TTC549 (cell line): ENCODE measurements around the gene ZFHX3.

Experiments used
- FAIRE-seq: peaks from 2 replicates; lab custom pipeline; 2012; peaks lifted over from hg19 to GRCh38; lab: Jason Lieb, UNC

ZFHX3 gene

DNA sequence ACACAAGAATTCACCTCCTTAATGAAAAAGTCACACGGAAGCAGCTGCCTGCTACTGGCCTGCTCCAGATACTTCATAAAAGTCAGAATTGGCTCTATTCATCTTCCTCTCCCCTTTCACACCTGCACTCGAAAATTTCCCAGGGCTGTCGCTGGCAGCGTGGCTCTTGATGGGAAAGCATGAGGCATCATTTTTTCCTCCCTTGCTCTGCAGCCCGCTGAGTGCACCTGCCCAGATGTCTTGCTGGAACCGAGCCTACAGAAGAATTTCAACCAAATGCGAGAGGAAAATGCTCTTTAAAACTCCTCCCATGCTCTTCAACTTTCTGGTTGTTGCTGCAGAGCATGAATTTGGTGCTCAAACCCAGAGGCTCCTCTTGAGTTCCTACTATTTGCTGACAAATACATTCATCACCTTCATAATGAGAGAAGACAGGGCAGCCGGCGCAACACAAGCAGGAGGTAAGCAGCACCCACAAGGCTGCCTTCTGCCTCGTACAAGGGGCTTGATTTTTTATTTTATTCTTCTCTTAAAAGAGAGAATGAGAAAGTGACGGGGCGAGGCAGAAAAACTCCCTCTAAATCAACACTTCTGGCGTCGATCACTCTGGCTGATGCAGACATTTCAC, 146.8 kb downstream of the ZFHX3 start:
- FAIRE-seq, result no peak

DNA sequence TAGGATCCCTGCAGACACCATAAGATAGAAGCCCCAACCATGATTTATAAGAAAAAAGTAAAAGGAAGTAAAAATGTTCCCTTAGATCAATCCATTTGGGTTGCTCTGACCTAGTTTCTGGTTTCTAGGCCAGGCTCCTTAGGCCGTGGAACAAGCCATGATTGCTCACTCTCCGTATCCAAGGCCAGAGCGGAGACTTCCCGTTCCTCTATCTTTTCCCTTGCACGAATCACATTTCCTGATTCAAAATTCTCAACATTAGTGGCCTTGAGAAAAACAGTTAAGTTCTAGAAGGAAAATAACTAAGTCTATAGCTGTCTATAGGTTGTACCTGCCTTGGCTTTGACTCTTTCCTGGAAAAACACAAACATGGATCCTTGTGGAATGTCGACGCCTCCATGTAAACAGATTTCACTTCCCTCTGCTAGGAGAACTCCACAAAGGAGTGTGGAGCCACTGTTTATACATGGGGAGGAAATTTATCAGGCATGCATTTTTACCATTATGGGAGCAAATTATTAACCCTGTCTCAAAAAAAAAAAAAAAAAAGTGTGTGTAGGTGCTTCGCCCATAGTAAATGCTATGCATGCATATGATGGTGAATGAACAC, 149.6 kb downstream of the ZFHX3 start:
- no peak for FAIRE-seq

DNA sequence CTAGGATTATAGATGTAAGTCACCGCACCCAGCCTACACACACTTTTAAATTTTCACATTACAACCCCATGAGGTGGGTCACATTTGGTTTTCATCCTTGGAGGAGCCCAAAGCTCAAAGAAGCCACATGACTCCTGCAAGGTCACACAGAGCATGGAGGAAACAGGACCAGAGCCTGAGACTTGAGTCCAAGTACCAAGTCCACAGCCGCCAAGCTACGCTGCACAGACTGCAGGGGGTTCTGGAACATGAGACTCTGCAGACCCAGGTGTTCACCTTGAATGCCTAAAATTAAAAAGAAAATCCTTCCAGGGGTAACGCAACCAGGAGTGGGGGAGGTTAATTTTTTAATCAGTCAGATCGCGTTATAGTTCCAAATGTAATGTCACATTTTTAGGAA, 150.2 kb downstream of the ZFHX3 start:
- FAIRE-seq, result no peak

DNA sequence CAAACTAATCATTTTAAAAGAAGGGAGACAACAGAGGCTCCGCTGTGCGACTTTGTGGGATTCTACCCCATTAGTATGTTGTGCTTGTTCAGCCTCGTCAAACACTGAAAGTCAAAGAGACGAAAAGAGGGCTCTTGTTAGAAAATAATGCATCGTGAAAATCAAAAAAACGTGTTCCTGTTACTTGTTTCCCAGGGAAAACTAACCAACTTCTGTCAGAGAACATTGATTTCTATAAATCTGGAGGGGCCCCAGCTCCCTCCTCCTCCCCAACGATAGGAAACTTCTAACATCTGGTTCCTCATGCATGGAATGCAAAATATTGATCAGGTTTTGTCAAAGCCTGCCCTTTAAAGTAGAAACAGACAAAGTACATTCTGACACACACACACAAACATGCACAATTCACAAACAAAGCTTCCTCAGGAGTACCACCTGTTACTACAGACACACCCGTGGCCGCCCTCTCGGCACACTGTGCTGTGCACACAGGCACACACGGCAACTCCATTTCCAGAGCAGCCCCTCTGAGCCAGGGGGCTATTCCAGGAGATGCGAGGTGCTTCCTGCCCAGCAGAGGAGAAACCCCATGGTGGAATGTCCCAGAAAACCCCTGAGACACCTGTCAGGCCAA, 151.3 kb downstream of the ZFHX3 start:
- FAIRE-seq, result no peak

DNA sequence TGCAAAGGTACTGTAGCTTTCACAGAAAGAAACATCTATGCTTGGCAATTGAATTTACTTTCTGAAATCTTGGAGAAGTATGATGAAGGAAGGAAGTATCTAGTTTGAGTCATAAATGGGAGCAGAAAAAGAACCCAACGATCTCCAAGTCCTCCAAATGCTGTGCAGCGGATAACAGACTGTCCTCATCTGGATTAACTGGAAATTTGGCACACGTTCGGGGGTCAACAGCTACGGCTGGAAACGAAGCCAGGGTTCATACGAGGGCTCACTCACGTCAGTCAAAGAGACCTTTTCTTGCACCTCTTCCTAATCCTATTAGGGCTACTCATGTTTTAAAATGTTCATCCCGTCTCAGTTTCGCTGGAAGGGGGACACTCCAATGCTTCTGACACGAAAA, 152.0 kb downstream of the ZFHX3 start:
- FAIRE-seq, result no peak

DNA sequence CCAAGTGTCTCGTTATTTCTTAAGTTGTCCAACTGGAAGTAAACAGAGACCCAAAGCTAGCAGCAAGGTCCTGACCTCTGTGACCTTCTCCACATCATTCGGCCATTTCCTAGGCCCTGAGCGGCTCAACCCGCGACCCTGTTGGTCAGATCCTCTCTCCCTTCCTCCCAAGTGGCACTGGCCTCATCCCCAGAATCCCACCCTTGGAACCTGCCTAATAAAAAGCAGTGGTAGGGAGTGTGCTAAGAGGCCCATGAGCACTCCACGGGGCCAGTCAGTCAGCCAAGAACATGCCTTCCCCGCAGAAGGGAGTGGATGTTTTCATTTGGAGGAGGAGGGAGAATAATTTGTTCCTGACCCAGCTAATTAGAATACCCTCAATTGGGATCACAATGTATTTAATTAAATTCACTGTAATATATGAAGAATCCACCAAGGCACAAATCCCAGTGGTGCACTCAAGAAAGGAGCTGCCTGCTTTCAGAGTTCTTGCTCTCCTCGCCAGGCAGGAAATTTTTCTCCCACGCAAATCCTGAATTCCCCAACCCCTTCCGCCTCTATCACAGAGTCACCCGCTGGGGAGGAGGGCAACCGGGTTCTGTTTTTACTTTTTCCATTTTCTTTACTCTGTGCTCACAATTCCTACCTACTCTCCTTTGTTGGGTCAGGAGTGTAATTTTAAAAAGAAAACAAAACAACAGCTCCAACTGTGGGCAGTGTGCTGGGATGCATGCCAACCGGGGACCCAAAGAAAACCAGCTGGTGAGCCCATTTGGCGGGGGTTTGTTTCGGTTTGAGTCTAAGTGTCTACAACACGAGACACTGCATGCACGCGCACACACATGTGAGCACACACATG, 153.4 kb downstream of the ZFHX3 start:
- no peak for FAIRE-seq

DNA sequence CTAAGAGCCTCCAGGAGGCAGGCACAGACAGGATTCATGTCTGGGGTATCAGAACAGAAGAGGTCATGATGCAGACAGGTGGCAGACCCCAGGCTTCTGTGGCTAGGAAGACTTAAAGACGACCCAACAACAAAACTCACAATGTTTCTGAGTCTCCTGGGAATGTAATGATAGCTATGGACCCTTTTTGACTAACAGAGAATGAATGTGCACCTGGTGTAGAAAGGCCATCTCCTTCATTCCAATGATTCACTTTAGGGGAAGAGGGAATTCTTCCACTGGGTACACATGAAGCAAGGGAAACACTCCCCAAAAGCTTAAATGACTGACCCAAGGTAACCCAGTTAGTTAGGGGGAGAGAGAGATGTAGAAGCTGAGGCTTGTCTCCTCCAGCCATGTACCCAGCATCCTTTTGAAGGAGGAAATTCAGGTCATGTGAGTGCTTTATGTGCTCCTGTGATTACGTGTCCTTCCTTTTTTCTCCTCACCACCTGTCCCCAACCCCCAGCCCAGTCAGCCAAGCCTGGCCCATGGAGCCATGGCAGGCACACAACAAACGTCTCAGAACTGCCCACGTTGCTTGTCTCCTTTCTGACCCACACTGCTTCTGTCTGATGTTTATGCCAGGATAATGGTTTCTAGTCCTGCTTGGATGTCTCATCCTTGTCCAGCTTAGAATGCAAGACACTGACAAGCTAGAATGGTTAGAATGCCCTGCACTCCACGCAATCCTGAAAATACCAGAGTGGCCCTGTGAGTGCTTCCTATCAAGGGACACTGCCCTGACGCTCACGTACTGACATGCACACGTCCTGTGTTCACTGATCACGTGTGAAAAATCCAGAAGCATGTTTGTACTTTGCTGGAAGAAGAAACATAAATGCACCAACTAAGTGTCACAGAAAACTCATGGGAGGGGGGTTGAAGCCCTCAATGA, 156.4 kb downstream of the ZFHX3 start:
- no peak for FAIRE-seq

DNA sequence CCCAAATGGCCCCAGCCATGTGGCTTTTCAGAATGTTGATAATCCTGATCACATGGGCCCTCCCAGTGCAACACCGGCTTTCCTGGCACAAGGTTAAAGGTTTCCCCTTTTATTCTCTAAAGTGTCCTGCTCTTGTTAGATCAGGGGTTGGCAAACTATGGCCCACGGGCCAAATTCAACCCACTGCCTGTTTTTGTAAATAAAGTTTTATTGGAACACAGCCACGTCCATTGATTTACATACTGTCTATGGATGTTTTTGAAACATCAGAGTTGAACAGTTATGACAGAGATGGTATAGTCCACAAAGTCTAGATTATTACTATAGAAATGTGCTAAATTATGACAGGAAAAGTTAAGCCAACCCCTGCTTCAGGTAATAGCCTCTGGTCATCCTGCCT, 157.3 kb downstream of the ZFHX3 start:
- FAIRE-seq, result no peak

DNA sequence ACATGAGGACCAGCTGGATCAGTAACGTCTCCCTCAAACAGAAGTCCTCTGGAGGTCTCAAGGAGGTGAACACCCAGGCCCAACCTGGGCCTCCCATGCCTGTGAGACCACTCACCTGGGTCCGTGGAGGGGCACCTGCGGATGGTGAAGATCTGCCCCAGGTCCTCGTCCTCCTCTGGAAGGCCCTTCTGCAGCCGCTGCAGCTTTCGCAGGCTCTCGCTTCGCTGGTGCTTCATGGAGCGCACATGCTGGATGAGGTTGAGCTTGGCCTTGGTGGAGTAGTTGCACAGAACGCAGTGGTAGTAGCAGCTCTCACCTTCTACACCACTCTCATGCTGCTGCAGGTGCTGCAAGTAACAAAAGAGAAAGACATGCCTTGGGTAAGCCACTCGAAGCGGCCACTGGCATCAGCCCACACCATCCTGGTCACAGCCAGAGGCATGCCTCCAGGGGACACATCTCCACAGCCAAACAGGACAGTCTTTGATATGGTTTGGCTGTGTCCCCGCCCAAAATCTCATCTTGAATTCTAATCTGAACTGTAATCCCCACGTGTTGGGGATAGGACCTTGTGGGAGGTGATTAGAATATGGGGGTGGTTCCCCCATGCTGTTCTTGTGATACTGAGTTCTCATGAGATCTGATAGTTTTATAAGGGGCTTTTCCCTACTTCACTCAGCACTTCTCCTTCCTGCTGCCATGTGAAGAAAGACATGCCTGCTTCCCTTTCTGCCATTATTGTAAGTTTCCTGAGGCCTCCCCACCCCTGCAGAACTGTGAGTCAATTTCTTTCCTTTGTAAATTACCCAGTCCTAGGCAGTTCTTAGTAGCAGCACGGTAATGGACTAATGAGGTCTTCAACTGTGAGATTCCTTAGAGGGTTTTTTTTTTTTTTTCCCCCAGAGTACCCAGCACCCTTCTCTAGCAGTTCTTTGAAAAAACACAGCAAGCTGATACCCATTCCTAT, 158.0 kb downstream of the ZFHX3 start:
- no peak for FAIRE-seq

DNA sequence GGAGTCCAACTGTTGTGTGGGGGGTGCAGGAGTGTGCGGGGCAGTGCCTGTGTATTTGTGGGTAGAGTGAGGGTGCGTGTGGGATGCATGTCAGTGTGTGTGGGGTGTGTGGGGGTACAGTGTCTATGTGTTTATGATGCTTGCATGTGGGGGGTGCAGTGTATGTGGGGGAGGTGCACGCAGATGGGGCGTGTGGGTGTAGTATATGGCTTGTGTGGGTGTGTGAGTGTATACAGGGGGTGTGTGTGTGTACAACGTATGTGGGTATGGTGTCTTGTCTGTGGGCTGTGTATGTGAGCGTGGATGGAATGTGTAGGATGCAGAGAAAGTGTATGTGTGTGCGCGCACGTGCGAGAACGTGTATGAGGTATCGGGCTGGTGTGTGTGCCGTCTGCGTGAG, 160.4 kb downstream of the ZFHX3 start:
- no peak for FAIRE-seq

DNA sequence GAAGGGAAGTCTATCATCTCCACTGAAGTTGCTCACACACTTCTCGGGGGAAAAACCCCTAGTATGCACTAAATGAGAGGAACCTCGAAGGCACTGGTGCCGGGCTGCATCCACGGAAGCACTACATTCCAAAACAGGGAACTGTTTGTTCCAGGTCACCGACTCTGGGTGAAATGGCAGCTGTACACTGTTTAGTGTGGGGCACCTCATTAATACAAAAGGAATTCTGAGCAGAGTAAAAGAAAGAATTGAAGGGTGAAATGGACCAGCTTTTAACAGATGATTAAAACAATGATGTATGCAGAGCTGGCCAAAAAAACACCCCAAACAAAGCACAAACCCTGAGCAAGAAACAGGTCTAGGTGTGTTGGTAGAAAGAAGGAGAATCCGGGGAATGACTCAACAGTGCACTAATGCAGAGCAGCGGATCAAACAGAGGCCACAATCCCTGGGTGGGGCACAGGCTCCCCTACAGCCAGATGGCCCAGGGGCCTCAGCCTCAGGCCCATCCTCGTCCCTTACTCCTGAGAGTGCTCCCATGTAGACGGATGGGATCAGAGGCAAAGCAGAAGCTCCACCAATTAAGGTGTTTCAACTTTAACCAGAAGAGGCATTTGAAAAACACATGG, 161.5 kb downstream of the ZFHX3 start:
- no peak for FAIRE-seq

DNA sequence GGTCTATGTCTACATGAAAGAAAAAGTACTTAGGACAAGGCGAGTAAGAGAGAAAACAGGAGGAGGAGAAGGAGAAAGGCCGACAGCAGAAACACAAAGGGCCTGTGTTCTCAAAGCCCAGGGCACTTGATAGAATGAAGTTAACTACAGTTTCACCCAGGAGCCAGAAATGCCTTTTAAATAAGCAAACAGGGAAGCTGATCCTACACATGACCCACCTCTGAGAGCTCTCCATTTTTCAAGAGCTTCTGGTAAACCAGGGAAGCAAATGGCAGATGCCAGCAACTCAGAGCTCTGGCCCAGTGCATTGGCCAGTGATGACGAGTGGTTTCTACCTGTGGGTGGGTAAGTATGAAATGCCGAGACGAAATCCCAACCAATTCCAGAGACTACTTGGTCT, 163.4 kb downstream of the ZFHX3 start:
- no peak for FAIRE-seq

DNA sequence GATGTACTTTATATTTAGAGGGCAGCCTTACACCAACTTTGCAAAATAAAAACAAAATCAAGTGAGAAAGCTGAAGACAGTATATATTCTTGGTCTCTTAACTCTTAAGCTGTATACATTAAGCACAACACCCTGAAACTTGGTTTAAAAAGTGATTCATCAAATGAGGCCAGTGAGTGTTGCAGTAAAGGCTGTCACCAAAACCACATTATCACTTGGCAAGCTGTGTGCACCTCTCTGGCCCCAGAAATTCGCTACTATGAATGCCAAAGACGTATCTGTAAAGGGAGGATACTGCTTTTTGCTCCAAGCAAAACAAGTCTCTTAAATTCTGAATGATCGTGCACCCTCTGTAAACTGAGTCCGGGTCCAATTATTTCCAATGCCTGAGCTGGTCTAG, 163.9 kb downstream of the ZFHX3 start:
- FAIRE-seq, result no peak

DNA sequence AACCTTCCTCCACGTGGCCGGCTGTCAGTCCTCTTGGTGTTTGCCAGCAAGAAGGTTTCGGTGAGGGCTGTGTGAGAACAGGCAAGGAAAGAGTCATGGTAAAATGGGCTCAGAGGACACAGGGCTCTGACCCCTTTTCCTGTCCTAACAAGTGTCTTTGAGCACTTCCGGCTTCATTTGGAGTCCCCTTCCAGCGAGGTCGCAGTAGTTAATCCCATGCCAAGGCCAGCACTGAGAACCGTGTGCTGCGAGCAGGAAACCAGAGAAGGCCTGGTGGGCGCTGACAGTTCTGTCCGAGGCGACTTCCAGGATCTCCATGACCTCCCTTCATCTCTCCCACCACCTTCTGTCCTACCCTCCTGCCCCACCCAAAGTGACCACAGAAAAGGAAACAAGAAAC, 168.1 kb downstream of the ZFHX3 start:
- no peak for FAIRE-seq

DNA sequence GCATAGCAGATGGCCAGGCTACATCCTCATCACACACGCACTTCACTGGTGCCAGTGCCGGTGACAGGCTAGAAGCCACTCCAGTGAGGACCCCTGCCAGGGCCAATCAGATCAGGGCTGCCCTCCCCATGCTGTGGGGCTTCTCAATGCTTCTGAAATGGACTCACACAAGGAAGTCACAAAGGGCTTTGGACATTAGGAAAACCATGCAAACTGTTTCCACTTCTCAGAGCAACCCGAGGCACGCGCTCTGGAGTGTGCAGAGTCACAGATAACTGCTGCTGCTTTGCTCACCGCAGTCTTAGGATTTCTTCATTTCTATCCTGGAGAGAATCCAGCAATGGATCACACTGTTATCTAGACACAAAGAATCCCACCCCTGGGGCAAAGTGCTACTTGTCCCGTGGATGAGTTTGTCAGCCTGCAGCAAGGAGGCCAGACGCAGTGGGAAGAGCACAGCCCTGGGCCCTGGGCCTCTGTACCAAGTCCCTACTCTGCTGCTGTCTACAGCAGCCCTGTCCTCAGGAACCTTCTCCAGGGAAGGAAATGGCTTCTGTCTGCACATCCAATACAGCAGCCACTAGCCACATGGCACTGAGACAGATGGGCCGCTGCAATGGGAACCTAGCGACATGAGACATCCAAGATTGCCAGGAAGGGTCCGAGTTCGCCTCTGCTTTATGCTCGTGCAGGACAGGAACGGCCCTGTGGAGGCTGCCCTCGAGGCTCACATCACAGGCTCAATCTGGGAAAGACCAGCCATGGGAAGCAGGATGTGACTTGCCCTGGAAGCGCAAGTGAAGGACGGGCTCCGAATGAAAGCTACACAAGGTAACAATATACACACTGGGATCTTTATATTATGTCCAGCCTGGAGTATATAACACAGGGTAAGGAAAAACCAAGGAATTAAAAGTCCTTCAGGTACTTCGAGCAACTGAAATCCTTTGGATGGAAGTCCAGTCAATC, 169.3 kb downstream of the ZFHX3 start:
- no peak for FAIRE-seq

DNA sequence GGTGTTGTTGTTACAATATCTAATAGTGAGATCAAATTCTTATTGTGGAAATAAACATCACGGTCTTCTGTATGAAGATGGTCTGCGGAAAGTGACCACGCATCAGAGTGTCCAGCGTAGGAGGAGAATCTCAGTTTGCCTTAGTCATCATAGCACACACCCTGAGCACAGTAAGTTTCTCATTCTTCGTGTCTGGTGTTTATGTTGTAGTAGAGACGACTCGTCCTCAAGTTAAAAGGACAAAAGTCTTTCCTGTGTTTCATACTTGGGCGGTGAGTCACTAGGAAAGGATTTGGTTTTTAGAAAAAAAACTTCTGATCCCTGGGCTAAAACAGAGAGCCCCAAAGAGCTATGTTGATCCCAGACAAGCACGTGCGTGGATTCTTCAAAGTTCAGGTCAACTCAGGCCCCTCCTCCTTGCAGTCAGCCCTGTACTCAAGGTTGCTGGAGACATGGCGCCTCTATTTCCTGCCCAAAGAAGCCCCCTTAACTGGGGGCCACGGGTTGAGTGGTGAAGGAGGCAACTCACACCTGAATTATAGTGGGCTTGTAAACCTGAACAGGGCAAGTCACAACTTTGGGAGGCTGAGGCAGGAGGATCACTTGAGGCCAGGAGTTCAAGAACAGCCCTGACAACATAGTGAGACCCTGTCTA, 170.4 kb downstream of the ZFHX3 start:
- FAIRE-seq, result no peak

DNA sequence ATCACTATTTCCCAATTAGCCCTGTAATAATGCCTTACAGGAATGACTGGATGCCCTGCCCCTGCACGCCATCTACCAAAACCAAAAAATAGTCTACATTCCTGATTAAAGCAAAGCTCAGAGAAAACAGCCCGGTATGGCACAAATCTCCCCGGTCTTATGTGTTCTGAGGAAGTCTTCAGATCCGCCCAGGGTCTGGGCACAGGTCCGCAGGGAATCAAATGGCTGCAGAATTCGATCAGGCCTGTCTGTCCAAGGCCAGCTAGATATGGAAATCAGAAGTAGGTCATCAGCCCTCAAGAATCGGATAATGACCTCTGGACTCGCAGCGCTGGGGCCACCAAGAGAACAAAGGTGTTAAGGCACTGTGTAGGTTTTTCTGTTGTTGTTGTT, 171.0 kb downstream of the ZFHX3 start:
- FAIRE-seq, result no peak

DNA sequence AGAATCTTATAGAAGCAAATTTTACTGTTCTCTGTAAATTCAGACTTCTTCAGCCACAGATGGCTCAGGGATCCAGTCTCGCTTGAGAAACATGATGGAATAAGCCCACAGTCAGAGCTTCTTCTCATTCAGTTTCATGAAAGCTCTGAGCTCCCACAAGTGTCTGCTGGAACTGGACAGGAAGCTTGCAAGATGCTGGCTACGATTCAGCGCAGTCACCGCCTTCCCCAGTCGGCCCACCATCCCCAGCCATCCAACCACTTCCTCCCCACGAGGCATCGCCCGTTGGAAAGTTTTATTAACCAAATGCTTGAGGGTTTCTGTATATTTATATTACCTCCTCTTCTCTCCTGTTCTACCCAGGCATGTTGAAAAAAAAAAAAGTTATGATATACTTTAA, 171.7 kb downstream of the ZFHX3 start:
- FAIRE-seq, result no peak
